HCT116 (cell line): Measurements from ENCODE around the gene PRXL2A.

Experiments
- CEBPB ChIP-seq: IDR thresholded peaks from 2 replicates; pipeline ENCODE4 v1.6.1; 2012; ENCODE audit warnings: low read depth
- EGR1 ChIP-seq: IDR thresholded peaks from 2 replicates; pipeline ENCODE4 v1.6.1; 2012; ENCODE audit warnings: low read depth
- EZH2 ChIP-seq: fragments of 200-600 bp; sonication (generic); IDR thresholded peaks from 2 replicates; pipeline ENCODE4 v1.6.1; 2017; ENCODE audit warnings: antibody characterized with exemption, mixed run types
- POLR2AphosphoS5 ChIP-seq: IDR thresholded peaks from 2 replicates; pipeline ENCODE4 v1.6.1; 2011; ENCODE audit warnings: mild to moderate bottlenecking, low read depth, low read length, moderate library complexity
- SRF ChIP-seq: IDR thresholded peaks from 2 replicates; pipeline ENCODE4 v1.6.1; 2012; ENCODE audit warnings: low read depth
- ZFX ChIP-seq: fragments of 450-650 bp; IDR thresholded peaks from 2 replicates; pipeline ENCODE4 v1.6.1; 2017
- TF ChIP-seq, protein P1 (sequence below): IDR thresholded peaks from 2 replicates; pipeline ENCODE4 v1.6.1; 2012
- TF ChIP-seq, protein P2 (sequence below), 3 experiments: fragments of 200-600 bp in 1 of 3; sonication (generic) in 1 of 3; IDR thresholded peaks in 2 of 3; conservative IDR thresholded peaks in 1 of 3; 2 replicates each; pipeline ENCODE4 v1.5.1; 2012 to 2017; ENCODE audit warnings: low read depth in 2 of 3, low read length in 2 of 3, antibody characterized with exemption in 1 of 3, borderline replicate concordance in 1 of 3, control low read depth in 1 of 3, mild to moderate bottlenecking in 1 of 3, mixed read lengths in 1 of 3, mixed run types in 1 of 3, moderate library complexity in 1 of 3; ENCODE audit not compliant: insufficient read depth in 1 of 3

DNA sequence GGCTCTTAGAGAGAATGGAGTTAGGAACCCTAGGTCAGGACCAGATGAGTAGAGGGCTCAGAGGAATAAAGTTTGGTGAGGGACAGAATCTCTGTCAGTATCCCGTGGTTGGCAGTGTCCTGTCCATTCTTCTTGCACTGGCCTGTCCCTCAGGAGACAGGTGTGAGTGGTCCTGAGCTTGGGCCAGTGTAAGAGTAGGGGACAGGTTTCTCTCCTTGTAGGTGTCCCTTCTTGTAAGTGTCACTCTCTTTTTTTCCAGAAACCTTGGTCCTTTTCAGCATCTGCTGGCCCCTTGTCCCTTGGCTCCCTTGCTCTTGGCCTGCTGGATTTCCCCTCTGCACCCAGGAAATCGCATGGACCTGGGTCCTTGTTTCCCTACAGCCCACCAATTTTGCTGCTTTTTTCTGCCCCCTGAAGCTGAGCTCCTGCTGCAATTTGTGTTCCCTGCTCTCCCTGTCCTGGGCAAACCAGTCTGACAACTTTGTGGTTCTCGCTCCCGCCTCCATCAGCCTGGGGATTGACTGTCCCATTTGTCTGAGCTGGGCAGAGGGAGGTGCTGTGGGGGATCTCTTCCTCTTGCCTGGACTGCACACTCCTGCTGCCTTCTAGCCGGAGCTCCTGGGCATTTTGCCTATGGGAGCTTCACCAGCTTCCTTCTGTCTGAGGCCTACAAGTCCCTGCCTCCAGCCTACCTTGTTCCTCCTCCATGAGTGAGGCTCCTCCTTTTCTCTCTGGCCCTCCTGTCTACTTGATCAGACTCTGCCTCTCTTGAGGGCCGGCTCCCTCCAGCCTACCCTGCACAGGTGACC, 52.3 kb downstream of the PRXL2A start:
- TF ChIP-seq, protein P1, sequence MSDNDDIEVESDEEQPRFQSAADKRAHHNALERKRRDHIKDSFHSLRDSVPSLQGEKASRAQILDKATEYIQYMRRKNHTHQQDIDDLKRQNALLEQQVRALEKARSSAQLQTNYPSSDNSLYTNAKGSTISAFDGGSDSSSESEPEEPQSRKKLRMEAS, result peak; percentile 57
- TF ChIP-seq, protein P2, sequence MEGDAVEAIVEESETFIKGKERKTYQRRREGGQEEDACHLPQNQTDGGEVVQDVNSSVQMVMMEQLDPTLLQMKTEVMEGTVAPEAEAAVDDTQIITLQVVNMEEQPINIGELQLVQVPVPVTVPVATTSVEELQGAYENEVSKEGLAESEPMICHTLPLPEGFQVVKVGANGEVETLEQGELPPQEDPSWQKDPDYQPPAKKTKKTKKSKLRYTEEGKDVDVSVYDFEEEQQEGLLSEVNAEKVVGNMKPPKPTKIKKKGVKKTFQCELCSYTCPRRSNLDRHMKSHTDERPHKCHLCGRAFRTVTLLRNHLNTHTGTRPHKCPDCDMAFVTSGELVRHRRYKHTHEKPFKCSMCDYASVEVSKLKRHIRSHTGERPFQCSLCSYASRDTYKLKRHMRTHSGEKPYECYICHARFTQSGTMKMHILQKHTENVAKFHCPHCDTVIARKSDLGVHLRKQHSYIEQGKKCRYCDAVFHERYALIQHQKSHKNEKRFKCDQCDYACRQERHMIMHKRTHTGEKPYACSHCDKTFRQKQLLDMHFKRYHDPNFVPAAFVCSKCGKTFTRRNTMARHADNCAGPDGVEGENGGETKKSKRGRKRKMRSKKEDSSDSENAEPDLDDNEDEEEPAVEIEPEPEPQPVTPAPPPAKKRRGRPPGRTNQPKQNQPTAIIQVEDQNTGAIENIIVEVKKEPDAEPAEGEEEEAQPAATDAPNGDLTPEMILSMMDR (IDR thresholded peaks at IDR 0.05 in 2 of 3, conservative IDR thresholded peaks at IDR 0.05 in 1 of 3; ENCODE audit: borderline replicate concordance in 1 of 3, insufficient read depth in 1 of 3, low read depth in 2 of 3, low read length in 2 of 3), result no peak
- TF ChIP-seq CEBPB (no peak), ZFX (no peak), SRF (no peak), POLR2AphosphoS5 (peak; percentile 57), EZH2 (no peak), EGR1 (no peak)
